Astrocyte of the cerebellum (primary cell): ENCODE data around the gene STXBP5.

ENCODE experiments used
- DNase-seq: peaks from one replicate; pipeline ENCODE4 v3.0.0-alpha.2; 2011; ENCODE audit warnings: low read depth
- H3K4me3 ChIP-seq: 2 replicates; pipeline ENCODE4 v1.5.1; 2011; ENCODE audit warnings: mild to moderate bottlenecking, low read depth, low read length, moderate library complexity
- CTCF ChIP-seq: IDR thresholded peaks from 2 replicates; pipeline ENCODE4 v1.5.1; 2012; ENCODE audit warnings: low read length, low read depth, moderate library complexity, mild to moderate bottlenecking; ENCODE audit errors: missing control alignments
- in situ Hi-C: cut with HindIII; loops from 2 replicates; pipeline ENCODE4 v1.10.0; 2017; ENCODE audit warnings: low sequenced_read_pairs

The STXBP5 gene

GRCh38 chr6:147262946-147263345 lies 58.7 kb downstream of the STXBP5 start:
- no peak for DNase-seq
- H3K4me3 ChIP-seq, result no peak overlapping the region
- no peak for TF ChIP-seq CTCF
- in situ Hi-C loops, result no loop called here

- in situ Hi-C loops, result no loop called here
- no peak for TF ChIP-seq CTCF
- no peak overlapping the region for H3K4me3 ChIP-seq
- DNase-seq, result no peak
These were observed 62.6 kb downstream of the STXBP5 start for GRCh38 chr6:147266821-147267220.

GRCh38 chr6:147267658-147268057 lies 63.4 kb downstream of the STXBP5 start:
- DNase-seq, result no peak
- in situ Hi-C loops, result no loop called here
- H3K4me3 ChIP-seq, result no peak overlapping the region
- TF ChIP-seq CTCF, result no peak

GRCh38 chr6:147268254-147268653 lies 64.0 kb downstream of the STXBP5 start:
- DNase-seq, result no peak
- in situ Hi-C loops, result no loop called here
- no peak for TF ChIP-seq CTCF
- no peak overlapping the region for H3K4me3 ChIP-seq

GRCh38 chr6:147274012-147274411 lies 69.8 kb downstream of the STXBP5 start:
- H3K4me3 ChIP-seq, result no peak overlapping the region
- no peak for TF ChIP-seq CTCF
- in situ Hi-C loops, result no loop called here
- no peak for DNase-seq

GRCh38 chr6:147274776-147275175 lies 70.6 kb downstream of the STXBP5 start:
- no peak overlapping the region for H3K4me3 ChIP-seq
- TF ChIP-seq CTCF, result no peak
- no peak for DNase-seq
- in situ Hi-C loops, result no loop called here

- H3K4me3 ChIP-seq, result no peak overlapping the region
- DNase-seq, result no peak
- no peak for TF ChIP-seq CTCF
- in situ Hi-C loops, result no loop called here
These were observed 74.7 kb downstream of the STXBP5 start for GRCh38 chr6:147278891-147279290.
